RKO (cell line): ENCODE data around the gene ZNF223.
A peak's percentile ranks its signal among the peaks of the same experiment; 100 is the strongest.

Experiments
- DNase-seq: peaks from one replicate; pipeline ENCODE4 v3.0.0-alpha.2; 2016; ENCODE audit warnings: low spot score

ZNF223 gene

DNA sequence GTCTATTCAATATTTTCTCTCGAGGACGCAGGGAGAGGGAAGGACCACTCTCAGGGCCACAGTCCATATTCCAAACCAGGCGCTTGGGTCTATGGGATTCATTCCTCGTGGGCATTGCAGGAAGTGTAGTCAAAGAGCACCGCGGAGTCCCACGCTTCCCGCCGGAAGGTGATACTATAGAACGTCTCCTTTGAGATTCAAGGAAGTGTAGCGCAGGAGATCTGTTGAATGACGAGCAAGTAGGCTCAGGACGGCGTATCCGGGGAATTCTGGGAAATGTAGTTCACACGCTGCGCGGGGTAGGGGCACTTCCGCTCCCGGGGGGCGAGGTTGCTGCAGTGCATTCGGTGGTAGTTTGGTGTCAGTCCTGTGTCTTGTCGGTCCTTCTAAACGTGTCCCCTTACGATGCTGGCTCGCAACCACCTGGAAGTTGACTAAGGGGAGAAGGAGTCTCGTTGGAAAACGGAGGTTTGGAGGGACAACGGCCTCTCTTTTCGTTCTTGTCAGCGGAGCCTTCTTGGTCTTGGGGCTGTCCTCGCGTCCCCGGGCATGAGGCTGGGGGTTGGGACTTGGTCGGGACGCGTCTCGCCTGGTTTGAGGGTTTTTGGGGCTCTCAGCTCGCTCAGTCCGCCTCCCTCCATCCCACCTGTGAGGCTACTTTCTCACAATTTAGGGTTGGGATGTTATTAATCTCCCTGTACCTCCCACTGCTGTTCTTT lies 20.1 kb downstream of the ZNF223 start, which contains the start of gene ZNF284:
ZNF284 (plus strand) TSS at position 336 of the 719 bp plus-strand sequence. CDS start 4,231 bp downstream, outside the sequence.
- DNase-seq, result peak; percentile 97

- DNase-seq, result peak; percentile 43
Observed at GRCh38 chr19:44072543-44073401, 20.9 kb downstream of the ZNF223 start.

DNA sequence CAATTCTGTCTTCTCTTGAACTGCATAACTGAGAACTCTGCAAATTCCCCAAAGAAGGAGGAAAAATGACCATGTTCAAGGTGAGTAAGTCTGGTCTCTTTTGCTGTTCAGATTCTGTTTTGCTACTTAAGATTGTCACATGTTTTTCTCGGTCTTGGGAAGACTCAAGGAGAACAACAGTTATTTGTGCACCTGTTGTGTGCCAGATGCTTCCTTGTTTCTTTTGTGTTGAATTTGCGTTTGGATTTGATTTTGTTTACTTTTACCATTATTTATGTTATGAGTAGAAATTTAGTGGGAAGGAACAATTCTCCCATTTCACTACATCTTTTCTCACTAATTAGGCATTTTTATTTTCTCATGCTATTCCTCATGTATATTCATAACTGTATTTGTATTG lies 24.5 kb downstream of the ZNF223 start:
- DNase-seq, result no peak

GRCh38 chr19:44092108-44092507 lies 40.3 kb downstream of the ZNF223 start:
- DNase-seq, result no peak

DNA sequence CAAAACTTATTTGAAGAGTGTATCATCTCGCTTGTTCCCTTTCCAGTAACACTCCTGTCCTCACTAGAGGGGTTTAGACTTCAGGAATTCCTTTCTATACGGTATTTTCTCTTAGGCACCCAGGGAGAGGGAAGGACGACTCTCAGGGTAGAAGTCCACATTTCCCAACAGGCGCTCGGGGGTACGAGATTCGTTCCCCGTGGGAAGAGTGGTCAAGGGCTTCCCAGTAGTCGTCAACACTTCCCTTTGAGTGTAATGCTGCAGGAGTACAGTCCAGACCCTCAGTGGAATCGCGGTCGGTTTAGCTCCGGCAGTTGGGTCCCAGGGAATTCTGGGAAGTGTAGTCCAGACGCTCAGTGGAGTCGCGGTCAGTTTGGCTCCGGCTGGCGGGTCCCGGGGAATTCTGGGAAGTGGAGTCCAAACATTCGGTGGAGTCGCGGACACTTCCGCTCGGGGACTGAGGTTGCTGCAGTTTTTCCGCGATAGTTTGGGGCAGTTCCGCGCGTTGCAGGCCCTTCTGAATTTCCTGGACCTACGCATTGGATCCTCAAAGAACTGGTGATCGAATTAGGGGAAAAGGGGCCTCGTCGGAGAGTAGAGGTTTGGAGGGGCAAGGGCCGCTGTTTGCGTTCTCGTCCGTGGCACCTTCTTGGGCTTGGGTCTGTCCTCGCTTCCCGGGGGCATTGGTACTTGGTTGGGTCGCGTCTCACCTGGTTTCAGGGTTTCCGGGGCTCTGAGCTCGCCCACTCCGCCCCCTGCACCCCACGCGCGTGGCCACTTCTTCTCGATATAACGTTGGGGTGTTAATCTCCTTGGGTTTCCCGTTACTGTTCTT lies 42.3 kb downstream of the ZNF223 start, which contains the start of gene ZNF224:
ZNF224 (plus strand) TSS at position 431 of the 835 bp plus-strand sequence. CDS start 3,513 bp downstream, outside the sequence.
- peak; percentile 95 for DNase-seq

GRCh38 chr19:44107751-44108150 lies 55.9 kb downstream of the ZNF223 start:
- DNase-seq, result no peak

DNA sequence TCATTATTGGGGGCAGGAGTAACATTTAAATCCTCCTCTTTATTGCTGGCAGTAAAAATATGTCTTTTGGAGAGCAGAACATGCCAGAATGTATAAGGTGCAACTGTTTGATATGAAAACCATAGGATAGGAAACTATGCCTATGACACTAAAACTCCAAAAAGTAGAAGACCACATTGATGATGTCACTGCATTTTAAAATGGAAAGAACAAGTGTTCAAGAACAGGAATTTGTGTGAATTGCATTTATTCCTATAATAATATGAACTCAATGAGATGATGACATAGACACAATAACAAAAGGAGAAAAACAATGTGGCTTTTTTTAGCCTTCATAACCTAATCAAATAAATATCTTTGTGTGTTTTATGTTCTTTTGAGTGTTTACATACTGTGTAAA lies 57.6 kb downstream of the ZNF223 start:
- no peak for DNase-seq

- DNase-seq, result peak; percentile 96
Observed at GRCh38 chr19:44111910-44112463, 60.2 kb downstream of the ZNF223 start.

DNA sequence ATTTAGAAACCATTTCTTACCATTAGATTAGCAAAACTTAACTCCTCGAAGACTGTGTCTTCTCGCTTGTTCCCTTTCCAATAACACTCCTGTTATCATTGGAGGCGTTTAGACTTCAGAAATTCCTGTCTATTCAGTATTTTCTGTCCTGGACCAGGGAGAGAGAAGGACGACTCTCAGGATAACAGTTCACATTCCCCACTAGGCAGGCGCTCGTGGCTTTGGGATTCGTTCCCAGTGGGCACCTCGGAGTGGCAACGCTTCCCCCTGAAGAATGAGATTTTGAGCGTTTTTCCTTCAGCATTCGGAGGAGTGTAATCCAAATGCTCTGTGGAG lies 60.9 kb downstream of the ZNF223 start:
- DNase-seq, result no peak

GRCh38 chr19:44113138-44113783 lies 61.4 kb downstream of the ZNF223 start, which contains the start of gene ZNF225:
Gene ZNF225 (plus strand): TSS chr19:44113399. CDS start chr19:44115828, 2,429 bp downstream.
- peak; percentile 99 for DNase-seq

DNA sequence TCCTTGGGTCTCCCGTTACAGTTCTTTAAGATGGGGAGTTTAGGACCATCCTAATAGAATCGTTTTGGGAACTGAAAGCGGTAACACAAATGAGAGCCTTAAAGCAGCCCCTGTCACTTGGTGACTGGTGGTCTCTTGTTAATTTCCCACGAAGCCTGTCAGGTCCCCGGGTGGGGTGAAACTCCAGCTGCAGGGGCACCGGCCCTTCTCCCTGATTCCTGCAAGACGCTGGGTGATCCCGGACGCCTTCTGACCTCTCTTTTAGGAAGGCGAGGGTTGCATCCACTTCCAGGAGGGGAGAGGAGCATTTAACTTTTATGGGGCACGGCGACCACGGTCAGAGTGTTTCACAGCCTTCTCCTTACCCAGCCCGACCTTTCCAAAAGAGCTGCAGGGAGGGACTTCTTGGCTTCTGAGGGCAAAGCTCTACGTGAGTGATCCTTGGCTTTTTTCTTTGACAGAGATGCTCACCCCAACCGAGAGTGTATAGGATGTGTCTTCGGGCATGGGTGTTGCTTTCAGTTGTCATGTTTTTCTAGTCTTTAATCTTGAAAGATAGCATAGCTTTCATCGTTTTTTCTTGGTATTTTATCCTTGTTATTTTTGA lies 62.1 kb downstream of the ZNF223 start:
- DNase-seq, result peak; percentile 39
